ENCODE measurements around the gene RAB7B.

The RAB7B gene

DNA sequence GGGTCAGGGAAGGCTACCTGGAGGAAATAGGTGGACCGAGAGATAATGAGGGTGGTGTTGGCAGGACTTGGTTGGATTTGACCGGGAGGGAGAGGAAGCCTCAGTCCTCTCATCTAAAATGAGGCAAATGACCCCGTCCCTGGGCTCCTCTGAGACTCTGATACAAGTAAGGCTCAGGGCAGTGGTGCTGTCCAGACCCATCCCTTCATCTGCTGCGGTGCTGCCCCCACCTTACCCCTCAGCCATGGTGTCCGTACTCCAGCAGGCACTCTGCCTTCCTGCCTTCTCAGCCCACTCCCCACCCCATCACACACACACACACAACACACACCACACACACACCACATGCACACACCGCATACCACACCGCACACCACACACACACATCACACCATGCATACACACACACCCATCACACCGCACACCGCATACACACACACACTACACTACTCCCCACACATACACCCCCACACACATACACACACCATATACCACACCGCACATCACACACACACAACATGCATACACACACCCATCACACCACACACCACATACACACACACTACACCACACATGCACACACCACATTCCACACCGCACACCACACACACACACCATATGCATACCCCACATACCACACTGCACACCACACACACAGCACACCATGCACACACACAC lies 30.6 kb downstream of the RAB7B start:
- no peak for DNase-seq

DNA sequence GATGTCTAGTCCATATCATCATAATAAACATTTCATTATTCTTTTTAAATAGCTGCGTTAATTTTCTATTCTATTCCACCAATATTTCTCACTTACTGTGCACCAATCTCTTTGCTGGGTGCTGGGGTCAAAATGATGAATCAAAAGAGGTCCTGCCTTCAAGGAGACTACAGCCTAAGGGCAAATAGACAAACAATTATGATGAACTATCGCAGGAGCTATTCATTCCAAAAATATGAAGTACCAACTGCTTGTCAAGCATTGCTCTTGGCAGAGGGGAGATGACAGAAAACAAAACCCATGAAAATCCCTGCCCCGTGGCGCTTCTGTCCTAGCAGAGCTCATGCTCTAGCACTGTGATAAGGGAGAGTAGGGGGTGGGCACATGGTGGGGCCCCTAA lies 31.1 kb downstream of the RAB7B start:
- no peak for DNase-seq

DNA sequence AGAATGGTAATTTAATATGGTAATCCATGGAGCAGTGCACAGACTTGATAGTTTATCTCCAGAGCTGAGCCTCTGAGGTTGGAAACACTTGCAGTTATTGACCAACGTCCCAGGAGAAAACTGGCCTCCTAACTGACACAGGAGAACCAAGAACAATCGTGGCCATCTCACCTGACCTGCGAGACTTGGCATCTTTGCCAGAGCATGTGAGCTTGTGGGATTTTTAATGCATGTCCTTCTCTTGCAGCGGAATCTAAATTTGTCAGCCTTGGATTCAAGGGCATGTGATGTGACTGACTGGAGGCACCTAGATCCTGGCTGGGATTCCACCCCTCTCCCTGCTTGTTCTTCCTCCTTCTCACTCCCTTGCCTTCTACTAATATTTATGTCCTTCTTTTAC lies 32.1 kb downstream of the RAB7B start:
- no peak for DNase-seq

DNA sequence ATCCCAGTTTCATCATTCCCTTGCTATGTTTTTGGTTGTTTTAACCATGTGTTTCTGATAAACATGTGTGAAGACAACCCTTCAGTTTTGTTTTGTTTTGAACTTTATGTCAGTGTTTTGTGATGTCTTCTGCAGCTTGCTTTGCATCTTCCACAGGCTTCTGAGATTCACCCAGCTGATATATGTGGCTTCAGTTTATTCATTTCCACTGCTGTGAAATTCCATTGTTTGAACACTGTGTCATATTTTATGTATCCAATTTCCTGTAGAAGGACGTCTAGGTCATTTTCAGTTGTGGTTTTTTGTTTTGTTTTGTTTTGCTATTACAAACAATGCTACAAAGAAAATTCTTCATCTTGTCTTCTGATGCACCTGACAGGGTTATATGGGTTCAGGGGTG lies 32.7 kb downstream of the RAB7B start:
- DNase-seq, result no peak

DNA sequence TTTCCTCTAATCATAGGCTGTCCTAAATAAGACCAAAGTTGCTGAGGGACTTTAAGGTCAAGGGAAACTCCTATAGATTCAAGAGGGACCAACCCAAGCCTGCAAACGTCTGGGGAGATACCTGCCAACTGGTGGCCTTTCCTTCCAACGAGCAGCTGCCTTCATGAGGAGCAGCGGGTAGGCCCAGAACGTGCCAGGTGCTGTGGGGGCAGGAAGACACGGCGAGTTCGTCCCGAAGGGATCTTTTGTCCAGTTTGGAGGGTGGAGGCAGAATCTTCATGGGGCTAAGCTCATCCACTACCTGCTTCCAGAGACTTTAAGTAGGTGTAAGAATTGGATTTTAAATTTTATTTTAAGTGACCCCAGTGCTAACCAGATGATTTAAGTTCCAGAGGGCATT lies 34.0 kb downstream of the RAB7B start:
- DNase-seq, result no peak

DNA sequence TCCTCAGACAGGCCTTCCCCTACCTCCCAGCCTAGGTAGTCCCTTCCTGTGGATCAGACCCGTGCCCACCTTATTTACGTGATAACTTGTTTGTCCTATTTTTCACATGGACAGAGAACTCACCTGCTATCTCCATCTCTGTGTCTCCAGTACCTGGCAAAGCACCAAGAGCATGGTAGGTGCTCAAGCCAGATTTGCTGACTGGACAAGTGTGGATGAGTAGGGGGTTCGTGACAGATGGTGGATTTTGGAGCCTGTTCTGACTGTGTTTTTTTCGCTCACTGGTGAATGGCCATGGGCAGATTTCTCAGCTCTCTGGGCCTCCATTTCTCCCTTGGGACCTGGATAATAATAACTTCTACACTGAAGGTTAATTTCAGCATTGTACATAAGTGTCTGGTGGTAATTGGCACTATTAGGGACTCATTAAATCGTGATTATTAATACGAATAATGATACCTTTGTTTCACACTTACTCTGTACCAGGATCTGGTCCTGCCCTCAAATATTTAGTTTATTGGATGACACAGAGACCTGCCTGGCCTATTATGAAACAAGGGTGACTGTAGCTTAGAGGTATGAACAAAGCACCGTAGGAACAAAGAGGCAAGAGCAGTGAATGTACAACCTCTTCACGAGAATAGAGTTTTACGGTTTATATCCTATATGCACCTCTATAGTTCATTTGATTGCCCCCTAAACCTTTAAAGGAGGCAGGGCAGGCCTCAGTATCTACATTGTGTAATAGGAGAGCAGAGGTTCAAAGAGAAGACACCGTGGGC lies 35.5 kb downstream of the RAB7B start:
- DNase-seq, result no peak

DNA sequence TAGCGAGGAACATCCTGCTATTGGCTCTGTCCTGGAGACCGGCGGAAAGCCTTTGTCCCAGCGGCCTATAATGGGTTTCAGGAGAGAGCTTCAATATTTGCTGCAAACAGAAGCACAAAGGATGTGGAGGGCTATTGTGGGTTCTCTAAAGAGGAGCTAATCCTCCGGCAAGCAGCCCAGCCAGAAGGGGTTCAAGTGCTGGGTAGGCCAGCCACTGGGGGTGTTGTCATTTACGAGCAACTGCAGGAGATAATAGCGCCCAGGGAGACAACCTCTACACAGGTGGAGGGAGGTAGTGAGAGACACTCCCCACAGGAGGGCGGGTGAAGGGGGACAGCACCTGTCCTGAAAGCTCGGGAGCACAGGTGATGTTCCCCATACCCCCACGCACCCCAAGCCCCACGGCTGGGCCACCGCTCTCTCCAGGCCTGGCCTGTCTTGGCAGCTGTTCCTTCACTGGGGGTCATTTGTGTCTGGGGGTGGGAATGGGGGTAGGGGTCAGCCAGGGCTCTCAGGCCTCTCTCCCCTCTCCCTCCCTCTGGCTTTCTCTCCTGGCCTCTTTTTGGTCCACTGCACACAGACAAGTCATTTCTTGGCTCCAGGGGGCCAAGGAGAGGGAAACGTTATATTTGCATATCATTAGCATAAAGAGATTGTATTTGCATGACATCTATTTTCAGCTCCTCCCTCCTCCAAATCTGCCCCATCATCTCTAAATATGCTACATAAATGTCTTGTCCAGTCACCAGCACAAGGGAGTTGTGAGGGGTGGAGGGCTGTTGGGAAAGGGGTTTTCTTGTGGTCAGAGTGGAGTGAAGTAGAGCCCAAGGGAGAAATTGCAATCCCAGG lies 37.9 kb downstream of the RAB7B start:
- DNase-seq, result no peak

DNA sequence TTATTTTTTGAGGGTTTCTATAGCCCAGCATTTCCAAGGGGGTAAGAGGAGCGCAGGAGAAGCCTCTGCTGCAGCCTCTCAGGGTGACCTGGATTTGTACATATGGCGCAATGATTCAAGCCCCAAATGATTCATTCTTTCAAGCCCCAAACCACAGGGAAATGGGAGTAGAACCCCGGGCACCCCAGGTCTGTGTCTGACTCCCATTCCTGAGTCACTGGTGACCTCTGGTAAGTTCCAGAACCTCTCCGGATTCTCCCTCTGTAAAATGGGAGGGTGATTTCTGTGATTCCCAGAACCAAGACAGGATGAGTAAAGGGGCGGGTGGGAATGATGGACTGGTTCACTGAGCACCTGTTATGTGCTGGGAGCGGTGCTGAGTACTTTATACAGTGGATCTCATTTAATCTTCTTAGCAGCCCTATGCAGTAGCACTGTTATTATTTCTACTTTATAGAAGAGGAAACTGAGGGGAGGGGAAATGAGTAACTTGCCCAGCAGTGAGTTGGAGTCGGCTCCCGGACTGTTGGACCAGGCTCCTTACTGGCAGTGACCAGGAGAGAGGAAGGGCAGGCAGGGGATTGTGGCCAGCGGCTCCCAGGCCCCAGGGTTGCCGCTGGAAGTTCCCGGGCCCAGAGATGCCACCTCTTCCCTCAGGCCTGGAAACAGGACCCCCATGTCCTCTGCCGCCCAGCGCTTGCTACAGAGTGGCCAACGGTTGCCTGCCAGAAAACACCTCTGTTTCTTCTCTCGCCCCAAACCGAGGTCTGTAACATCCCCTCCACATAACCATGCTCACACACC lies 39.6 kb downstream of the RAB7B start:
- DNase-seq, result no peak

DNA sequence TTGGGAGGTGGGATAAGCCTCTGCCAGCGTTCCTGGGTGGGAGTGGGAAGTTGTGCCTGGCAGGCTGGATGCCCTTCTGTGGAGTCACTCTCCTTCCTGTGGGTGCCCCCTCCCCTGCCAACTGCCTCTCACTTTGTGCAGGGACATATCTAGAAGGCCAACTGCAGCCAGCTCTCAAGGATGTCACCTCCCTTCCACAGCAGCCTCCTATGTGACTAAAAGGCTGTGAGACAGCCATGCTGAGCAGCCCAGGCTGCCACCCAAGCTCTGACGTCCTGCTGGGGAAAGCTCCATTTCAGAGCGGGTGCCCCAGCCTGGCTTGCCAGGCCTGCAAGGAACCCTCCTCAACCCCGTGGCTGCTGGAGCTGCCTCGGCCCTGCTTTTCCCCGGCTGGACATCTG lies 40.4 kb downstream of the RAB7B start:
- no peak for DNase-seq

DNA sequence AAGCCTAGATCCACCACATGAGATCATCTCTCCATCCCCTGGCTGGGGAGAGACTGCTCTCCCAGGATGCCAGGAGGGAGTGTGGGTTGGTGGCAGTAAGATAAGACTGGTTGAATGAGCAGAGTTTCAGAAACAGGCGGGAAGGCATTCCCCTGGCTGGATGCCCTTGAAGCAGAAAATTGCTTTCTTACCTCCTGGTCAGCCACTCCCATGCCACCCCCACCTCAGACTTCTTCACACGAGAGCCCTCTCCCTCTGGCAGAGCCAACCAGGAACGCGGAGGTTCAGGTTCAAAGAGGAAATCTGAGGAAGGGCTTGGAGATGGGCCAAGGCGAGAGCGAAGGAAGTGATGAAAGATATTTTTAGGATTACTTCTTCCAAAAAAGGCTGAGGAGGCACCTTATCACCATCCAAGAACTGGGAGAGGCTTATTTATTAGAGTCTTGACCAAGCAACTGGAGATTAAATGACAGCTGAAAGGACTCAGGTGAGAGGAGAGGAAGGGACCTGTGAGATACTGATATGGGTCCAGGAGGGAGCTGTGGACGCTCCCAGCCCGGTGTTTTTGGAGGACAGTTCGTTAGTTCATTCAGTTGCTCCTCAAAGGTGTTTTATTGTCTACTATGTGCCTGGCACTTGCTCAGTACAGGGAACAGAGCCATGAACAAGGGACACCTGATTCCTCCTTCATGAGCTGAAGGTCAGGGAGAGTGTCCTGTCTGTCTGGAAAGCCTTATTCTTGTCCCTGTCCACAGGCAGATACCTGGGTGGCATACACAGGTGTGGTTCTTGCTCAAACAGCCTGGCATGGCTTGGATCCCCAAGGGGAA lies 41.0 kb downstream of the RAB7B start:
- no peak for DNase-seq

DNA sequence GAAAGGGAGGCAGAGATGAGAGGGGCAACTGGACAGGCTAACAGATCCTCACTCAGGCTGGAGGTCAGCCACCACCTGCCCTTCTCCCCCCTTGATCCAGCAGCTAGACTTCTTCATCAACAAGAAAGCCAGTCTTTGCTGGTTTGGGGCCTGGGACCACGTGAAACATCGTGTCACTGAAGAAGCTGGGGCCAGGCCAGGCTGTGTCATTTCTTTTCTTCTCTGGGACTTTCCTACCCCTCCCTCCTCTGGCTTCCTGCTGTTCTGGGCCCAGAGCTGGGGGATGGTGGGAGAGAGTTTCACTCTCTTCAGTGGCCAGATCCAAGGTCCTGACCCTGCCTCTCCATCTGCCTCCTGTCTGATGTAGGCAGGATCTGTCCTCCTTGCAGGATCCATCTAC lies 41.8 kb downstream of the RAB7B start:
- DNase-seq, result no peak

DNA sequence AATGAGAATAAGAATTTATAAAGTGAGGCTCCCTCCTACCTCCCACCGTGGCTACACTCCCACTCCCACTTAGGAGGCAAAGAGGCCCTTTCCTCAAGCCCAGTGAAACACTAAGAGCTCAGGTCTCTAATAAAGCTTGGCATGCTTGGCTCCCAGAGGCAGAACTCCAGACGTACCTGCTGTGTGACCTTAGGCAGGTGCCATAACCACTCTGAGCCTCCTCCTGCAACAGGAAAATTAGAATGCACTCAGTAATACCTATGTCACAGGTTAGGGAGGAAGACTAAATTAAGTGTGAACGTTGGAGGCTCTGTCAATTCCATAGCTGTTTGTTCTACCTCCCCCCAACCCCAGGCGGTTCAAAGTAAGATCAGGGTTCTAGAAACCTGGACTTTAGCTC lies 43.4 kb downstream of the RAB7B start:
- DNase-seq, result no peak

DNA sequence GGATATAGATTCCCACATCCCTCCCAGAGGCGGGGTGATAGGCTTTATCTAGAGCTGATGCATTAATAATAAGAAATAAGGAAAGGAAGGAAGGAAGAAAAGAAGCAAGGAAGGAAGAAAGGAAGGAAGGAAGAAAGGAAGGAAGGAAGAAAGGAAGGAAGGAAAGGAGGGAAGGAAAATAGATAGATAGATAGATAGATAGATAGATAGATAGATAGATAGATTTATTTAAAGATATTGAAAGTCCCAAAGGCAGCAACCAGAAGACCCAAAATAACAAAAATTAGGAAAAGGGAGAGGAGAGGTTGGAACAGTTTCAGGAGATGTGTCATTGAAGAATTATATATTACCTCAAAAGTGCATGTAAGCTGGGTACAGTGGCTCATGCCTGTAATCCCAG lies 47.7 kb downstream of the RAB7B start:
- no peak for DNase-seq

DNA sequence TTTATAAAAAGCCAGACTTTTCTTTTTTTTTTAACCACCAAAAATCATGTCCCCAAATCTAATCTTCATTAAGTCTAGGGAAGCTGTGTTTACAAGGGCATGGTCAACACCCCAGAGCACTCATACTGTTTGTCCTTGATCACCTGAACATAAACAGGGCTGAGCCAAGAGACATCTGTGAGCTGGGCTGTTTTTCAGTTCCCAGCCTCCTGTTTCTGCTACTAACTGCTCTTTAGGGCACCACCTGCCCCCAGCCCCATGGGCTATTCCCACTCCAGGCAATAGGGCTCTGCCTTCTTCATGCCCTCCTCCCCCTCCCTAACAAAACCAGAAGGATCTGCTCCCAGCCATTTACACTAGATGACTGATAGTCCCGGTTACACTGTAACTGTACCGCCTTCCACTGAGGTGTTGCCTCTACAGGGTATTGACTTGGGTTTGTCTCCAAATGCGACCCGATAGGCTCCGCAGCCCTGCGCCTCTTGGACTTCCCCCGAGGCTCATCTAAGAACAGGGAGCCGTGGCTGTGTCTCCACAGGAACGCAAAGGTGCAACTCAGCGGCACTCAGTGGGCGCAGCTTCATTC lies 48.3 kb downstream of the RAB7B start:
- no peak for DNase-seq

DNA sequence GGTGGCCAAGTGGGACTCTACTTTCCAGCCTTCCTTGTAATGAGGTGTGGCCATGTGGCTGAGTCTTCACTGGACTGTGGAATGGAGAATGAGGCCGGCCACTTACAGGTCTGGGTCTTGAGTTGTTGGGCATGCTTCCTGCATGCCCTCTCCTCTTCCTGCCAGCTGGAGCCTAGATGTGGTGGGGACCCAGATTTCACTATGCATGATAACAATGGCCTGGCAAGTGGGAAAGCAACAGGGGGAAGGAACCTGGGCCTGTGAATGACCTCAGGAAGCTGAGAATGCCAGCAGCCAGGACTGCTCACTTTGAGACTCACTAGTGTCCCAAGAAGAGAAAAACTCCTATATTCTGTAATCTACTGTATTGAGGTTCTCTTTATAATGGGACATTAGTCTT lies 51.4 kb downstream of the RAB7B start:
- no peak for DNase-seq

DNA sequence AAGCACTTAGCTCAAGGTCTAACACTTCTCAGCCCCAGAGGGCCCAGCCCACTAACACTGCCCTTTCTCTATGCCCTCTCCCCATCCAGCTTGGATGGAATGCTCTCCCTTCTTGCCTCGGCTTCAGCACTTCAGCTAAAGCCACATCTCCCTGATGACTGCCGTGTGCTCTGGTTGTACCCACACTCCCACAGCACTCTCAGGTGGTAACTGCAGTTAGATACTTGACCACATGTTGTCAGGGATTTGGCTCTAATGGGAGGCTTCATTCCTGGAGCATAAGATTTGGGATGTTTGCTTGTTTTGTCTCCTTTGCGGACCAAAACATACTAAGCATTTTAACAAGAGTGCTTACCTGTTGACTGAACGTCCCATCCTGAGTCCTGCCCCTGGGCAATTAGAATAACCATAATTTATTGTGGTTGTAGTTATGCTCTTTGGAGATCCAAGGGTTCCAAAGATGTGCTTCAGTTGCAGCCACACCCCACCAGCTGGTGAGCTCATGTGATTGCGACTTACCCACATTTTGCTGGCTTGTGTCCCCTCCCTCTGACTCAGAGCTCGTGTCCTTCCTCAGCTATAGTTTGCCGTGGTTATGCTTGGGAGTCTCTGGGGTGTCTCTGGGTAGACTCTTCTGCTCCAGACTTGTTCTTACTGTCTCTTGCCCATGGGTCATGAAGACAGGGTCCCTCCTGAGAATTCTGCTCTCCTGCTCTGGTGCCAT lies 52.2 kb downstream of the RAB7B start:
- no peak for DNase-seq

DNA sequence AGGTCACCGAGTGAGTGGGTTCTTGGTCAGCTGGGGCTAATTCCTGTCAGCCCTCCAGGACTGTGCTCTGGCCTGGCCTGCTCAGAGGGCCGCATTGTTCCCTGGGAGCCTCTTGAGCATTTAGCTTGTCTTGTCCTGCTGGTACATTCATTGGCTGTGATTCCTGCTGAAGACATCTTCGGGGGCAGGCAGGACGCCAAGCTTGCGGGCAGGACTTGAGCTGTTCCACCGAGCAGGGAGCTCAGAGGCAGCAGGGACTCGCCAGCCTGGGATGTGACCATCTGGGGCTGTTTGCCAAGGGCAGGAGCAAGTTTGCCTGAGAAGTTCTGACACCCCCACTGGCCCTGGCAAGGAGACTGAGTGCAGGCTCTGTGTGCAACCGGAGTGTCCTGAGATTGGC lies 52.9 kb downstream of the RAB7B start:
- DNase-seq, result no peak

DNA sequence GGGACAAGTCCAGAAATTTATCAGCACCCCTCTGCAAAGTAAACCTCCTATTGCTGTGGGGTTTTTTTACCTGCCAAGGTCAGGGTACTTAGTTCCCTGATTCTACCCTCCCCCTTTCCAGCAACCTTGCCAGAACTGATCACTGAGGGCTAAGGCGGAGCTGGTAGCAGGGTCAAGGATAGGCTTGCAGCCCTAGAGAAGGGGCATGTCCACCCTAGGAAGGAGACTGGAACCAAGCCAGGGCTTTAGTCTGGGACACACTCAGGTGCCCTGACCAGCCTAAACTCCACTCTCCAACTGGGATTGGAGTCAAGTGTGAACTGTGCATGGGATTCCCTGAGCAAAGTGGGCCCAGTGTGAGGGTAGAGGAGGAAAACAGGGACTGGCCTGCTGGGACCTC lies 53.4 kb downstream of the RAB7B start:
- DNase-seq, result no peak

DNA sequence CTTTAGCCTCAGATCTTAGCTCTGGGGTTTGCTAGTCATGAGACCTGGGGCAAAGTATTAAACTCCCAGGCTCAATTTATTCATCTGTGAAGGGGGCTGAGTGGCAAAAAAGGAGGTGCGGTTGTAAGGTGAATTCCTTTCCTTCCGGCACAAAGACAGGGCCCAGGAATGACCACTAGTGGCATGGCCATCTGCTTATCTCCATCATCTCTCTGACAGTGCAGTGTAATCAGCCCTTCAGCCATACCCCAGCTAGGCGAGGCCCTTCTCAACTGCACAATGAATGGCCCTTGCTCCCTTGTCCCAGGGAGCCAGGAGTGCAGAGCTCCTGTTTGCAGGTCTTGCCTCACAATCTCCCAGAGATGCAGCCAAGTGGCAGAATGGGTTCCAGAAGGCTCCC lies 54.3 kb downstream of the RAB7B start:
- no peak for DNase-seq

DNA sequence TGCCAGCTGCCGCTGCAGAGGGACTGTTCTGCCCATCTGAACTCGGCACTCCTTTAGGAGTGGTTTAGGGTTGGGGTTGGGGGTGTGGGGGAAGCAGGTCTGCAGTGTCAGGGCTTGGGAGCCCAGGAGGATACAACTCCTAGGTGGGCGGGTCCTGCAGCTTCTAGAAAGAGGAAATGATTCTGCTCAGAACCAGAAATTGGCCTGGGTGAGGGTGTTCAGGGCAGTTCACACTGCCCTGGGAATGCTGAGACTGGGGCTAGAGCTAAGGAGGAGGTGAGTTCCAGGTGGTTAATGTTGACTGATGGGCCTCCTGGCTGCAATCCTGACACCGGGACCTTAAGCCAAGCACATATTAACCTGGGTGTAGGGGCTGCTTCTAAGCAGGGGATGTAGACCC lies 55.2 kb downstream of the RAB7B start:
- no peak for DNase-seq

DNA sequence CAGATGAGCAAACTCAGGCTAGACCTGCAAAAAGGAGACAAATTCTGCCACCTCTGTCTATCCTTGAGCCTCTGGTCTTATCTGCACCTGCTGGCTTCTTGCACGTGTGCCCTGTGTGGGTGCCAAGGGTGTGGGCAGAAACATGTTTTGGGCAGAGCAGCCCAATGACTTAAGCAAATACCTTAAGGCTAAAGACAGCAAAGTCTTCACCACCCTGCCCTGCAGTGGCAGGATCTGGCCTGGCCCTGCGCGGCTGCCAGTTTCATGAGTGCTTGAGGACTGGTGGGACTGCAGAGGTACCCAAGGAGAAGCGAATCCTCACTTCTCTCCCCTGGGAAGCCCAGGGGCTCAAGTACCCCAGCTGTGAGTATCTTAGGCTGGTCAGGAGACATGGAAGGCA lies 56.2 kb downstream of the RAB7B start:
- DNase-seq, result no peak
